ENCODE results near the gene TCIRG1.

Gene TCIRG1

GRCh38 chr11:68016904-68017817 lies 21.7 kb upstream of the TCIRG1 start:
- no peak for DNase-seq

- DNase-seq: no peak
Measured at GRCh38 chr11:68017980-68018729, 20.7 kb upstream of the TCIRG1 start.

DNA sequence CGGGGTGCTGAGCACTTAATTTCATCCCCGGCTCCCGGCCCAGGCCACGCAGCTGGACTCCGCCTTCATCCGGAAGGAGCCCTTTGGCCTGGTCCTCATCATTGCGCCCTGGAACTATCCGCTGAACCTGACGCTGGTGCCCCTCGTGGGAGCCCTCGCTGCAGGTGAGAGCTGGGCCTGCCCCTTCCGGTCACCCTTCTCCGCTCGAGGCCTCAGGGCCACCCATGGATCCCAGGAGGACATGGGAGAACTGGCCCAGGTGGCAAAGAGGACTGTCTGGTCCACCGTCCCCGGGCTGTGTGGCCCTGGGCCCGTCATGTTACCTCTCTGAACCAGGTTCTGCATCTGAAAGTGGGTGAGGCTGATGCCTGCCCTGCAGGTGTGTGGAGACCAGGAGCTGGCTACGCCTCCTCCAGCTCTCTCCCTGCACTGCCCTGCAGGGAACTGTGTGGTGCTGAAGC lies 20.1 kb upstream of the TCIRG1 start:
- no peak for DNase-seq

DNA sequence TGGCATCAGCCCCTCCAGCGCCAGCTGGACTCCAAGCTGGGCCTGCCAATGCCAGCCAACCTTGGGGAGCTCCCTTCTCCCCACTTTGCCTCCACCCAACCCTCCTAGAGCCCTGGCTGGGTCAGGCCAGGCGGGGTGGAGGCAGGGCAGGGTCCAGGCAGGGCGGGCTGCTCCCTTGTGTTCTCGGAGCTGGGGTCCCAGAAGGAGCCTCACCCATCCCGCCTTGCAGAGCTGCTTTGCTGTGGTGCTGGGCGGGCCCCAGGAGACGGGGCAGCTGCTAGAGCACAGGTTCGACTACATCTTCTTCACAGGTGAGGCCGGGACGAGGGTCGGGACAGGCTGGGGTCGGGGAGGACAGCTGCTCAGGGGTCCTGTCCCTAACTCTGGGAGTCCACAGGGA lies 19.3 kb upstream of the TCIRG1 start:
- no peak for DNase-seq

GRCh38 chr11:68020575-68020974 lies 18.2 kb upstream of the TCIRG1 start:
- DNase-seq: no peak

- DNase-seq: no peak
Measured at GRCh38 chr11:68021167-68021787, 17.5 kb upstream of the TCIRG1 start.

GRCh38 chr11:68022531-68022930 lies 16.3 kb upstream of the TCIRG1 start:
- no peak for DNase-seq

GRCh38 chr11:68024508-68024907 lies 14.3 kb upstream of the TCIRG1 start:
- DNase-seq: no peak

GRCh38 chr11:68025047-68025446 lies 13.8 kb upstream of the TCIRG1 start:
- DNase-seq: no peak

GRCh38 chr11:68026391-68027105 lies 12.3 kb upstream of the TCIRG1 start:
- DNase-seq: no peak

DNA sequence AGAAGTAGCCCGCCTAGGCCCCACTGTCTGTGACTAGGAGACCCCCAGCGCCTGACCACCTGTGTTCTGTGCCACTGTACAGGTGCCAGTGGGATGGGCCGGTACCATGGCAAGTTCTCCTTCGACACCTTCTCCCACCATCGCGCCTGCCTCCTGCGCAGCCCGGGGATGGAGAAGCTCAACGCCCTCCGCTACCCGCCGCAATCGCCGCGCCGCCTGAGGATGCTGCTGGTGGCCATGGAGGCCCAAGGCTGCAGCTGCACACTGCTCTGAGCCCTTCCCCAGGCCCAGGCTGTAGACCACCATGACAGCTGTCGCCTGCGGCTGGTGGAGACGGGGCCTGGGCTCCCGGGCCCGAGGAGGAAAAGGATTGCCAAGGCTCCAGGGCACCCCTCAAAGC lies 11.2 kb upstream of the TCIRG1 start:
- no peak for DNase-seq

GRCh38 chr11:68028802-68029545 lies 9.9 kb upstream of the TCIRG1 start:
- DNase-seq: no peak

DNA sequence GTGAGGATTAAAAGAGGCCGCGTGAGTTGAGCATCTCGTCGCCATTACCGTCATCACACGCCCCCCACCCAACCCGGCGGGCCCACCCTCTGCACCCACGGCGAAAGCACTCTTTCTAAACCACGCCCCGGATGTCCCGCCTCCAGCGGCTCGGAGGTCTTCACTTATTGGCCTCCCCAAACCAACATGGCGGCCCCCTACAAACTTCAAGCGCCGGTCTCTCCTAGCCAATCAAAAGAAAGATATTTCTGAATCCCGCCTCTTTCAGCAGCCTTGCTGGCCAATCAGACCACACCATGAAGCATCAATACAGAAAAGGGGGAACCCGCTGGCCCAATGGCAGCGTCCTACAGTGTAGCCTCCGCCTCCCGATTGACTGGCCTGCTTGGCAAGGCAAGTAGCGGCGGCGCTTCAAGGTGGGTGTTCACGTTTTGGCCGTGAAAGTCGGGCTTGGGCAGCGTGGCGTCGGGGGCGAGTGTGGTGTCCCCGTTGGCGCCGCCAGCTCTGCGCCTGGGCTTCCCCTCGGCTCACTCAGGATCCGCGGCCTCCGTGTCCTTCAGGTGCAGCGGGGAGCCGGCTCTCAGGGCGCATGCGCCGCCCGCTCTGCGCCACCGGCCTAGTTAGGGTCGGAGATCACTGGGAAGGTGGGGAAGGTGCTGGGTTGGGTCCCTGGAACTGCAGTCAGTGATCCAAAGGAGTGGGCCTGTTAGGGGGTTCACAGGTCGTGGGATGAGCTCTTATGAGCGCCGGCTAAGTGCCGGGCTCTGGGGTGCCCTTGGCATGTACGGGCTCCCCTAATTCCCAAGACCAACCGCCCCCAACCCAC lies 8.3 kb upstream of the TCIRG1 start, which contains the start of gene NDUFS8:
NDUFS8 (plus strand) TSS at position 364 of the 826 bp plus-strand sequence. CDS start 1,471 bp downstream, outside the sequence.
- peak; percentile 93 for DNase-seq

DNA sequence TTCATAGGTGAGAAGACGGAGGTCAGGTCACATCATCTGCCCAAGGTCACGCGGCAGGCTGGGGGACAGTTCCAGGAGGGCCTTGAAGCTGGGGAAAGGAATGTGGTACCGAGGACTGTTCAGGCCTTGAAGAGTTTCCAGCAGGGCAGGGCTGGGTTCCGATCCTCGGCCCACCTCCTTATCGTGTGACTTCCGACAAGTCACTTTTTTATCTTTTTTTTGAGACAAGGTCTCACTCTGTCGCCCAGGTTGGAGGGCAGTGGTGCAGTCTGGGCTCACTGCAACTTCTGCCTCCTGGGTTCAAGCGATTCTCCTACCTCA lies 7.7 kb upstream of the TCIRG1 start:
- DNase-seq: no peak

DNA sequence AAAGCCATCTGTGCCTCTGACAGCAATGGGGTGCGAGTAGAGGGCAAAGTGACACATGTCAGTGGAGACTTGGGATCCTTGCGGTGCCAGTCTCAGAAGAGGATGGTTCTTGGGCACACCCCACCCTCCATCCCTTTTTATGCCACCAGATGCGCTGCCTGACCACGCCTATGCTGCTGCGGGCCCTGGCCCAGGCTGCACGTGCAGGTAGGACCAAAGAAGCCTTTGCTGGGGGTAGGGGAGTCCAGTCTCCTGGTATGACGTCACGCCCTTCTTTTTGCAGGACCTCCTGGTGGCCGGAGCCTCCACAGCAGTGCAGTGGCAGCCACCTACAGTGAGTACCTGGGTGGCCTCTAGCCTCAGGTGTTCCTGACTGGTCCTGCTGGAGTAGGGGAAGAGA lies 6.8 kb upstream of the TCIRG1 start:
- DNase-seq: no peak

GRCh38 chr11:68032997-68033707 lies 5.7 kb upstream of the TCIRG1 start:
- no peak for DNase-seq

- no peak for DNase-seq
Measured at GRCh38 chr11:68033708-68034045, 5.1 kb upstream of the TCIRG1 start.

GRCh38 chr11:68035266-68035876 lies 3.5 kb upstream of the TCIRG1 start:
- DNase-seq: no peak

DNA sequence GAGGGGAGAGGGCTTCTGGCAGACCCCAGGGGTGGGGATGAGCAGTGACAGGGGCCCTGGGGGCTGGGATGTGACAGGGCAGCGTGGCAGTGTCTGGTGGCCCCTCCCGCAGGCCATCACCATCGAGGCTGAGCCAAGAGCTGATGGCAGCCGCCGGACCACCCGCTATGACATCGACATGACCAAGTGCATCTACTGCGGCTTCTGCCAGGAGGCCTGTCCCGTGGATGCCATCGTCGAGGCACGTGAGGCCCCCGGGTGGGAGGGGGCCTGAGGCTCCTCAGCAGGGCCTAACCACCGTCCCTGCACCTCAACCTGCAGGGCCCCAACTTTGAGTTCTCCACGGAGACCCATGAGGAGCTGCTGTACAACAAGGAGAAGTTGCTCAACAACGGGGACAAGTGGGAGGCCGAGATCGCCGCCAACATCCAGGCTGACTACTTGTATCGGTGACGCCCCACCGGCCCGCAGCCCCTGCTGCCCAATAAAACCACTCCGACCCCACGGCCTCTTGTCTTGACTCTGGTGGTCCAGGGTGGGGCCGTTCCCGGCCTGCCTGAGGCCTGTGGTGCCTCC lies 2.6 kb upstream of the TCIRG1 start:
- no peak for DNase-seq
